AG08395 (cell line): ENCODE data around the gene ZNF143.
"Not testable (repeated sequence)": the region's sequence is repeated elsewhere in the genome, so short reads cannot be mapped to it uniquely, and the experiment has no call there.

ENCODE experiments used
- DNase-seq: peaks from one replicate; pipeline ENCODE4 v3.0.0; 2012; ENCODE audit warnings: mixed read lengths, low spot score

Gene ZNF143

GRCh38 chr11:9460322-9461062 is at the start of gene ZNF143:
Gene ZNF143, plus strand, starts transcription at chr11:9461012. Its CDS starts 10,297 bp downstream, at chr11:9471309.
- DNase-seq, result peak; percentile 98

GRCh38 chr11:9428706-9429105 is 32.1 kb upstream of the ZNF143 start:
- no peak for DNase-seq

GRCh38 chr11:9438611-9439010 is 22.2 kb upstream of the ZNF143 start:
- no peak for DNase-seq

- no peak for DNase-seq
Observed at GRCh38 chr11:9446230-9446629, 14.6 kb upstream of the ZNF143 start.

- no peak for DNase-seq
Observed at GRCh38 chr11:9448576-9449352, 12.0 kb upstream of the ZNF143 start.

GRCh38 chr11:9452023-9452422 is 8.8 kb upstream of the ZNF143 start:
- DNase-seq, result not testable (repeated sequence)

- DNase-seq, result no peak
Observed at GRCh38 chr11:9455722-9456121, 5.1 kb upstream of the ZNF143 start.

GRCh38 chr11:9459667-9460321 is 1.0 kb upstream of the ZNF143 start:
- peak; percentile 30 for DNase-seq

- peak; percentile 87 for DNase-seq
Observed at GRCh38 chr11:9461063-9461759, 399 bp downstream of the ZNF143 start.

GRCh38 chr11:9461760-9462134 is 935 bp downstream of the ZNF143 start:
- DNase-seq, result no peak

- DNase-seq, result no peak
Observed at GRCh38 chr11:9462172-9462799, 1.5 kb downstream of the ZNF143 start.

- no peak for DNase-seq
Observed at GRCh38 chr11:9462806-9463537, 2.2 kb downstream of the ZNF143 start.

GRCh38 chr11:9470765-9471164 is 10.0 kb downstream of the ZNF143 start:
- no peak for DNase-seq

GRCh38 chr11:9473408-9473807 is 12.6 kb downstream of the ZNF143 start:
- DNase-seq, result no peak

- no peak for DNase-seq
Observed at GRCh38 chr11:9479899-9480298, 19.1 kb downstream of the ZNF143 start.

- peak; percentile 81 for DNase-seq
Observed at GRCh38 chr11:9489080-9489765, 28.4 kb downstream of the ZNF143 start.

GRCh38 chr11:9490376-9490775 is 29.6 kb downstream of the ZNF143 start:
- no peak for DNase-seq

- DNase-seq, result no peak
Observed at GRCh38 chr11:9493492-9493891, 32.7 kb downstream of the ZNF143 start.

GRCh38 chr11:9494316-9494715 is 33.5 kb downstream of the ZNF143 start:
- DNase-seq, result no peak

- no peak for DNase-seq
Observed at GRCh38 chr11:9495803-9496514, 35.1 kb downstream of the ZNF143 start.
